Common myeloid progenitor, CD34-positive (primary cell): Measurements from ENCODE around the gene TRIM44.

ENCODE experiments used
- CTCF ChIA-PET: fragments of 350-600 bp; sonication (Branson Sonifier 250); formaldehyde crosslinking; loops from one replicate; lab custom pipeline; 2021; ENCODE audit warnings: antibody characterized with exemption; lab: Charles Lee
- POLR2A ChIA-PET: fragments of 350-600 bp; sonication (Branson Sonifier 250); formaldehyde crosslinking; loops from one replicate; lab custom pipeline; 2021; ENCODE audit warnings: antibody characterized with exemption; lab: Charles Lee
- DNase-seq, 3 donors: peaks; one replicate each; pipeline versions ENCODE4 v3.0.0 to v3.0.0-alpha.2; 2013
- H3K27ac ChIP-seq, 2 experiments: 1 replicate in 1 of 2; 2 replicates in 1 of 2; pipeline ENCODE4 v1.7.0; 2013; ENCODE audit warnings: inconsistent platforms in 2 of 2, low read length in 2 of 2, mild to moderate bottlenecking in 2 of 2, low read depth in 1 of 2, moderate library complexity in 1 of 2; ENCODE audit not compliant: severe bottlenecking in 2 of 2, insufficient read depth in 1 of 2, poor library complexity in 1 of 2
- H3K27me3 ChIP-seq, 5 experiments: replicated peaks in 2 of 5; 1 replicate in 3 of 5; 2 replicates in 2 of 5; pipeline versions ENCODE4 v1.6.1 to v1.7.0; 2013; ENCODE audit warnings: low read length in 4 of 5, mild to moderate bottlenecking in 2 of 5, moderate library complexity in 2 of 5, inconsistent platforms in 1 of 5; ENCODE audit not compliant: insufficient read depth in 5 of 5, control insufficient read depth in 4 of 5
- H3K36me3 ChIP-seq, 4 experiments: 1 replicate in 2 of 4; 2 replicates in 2 of 4; pipeline versions ENCODE4 v1.6.1 to v1.7.0; 2013; ENCODE audit warnings: low read length in 3 of 4, control low read depth in 1 of 4, mild to moderate bottlenecking in 1 of 4; ENCODE audit not compliant: control insufficient read depth in 4 of 4, insufficient read depth in 4 of 4
- H3K4me1 ChIP-seq, 4 experiments: 1 replicate in 3 of 4; 2 replicates in 1 of 4; pipeline versions ENCODE4 v1.6.1 to v1.7.1; 2013; ENCODE audit warnings: low read length in 3 of 4, mild to moderate bottlenecking in 3 of 4, control low read depth in 1 of 4, inconsistent platforms in 1 of 4, moderate library complexity in 1 of 4; ENCODE audit not compliant: control insufficient read depth in 4 of 4, insufficient read depth in 4 of 4; ENCODE audit errors: control extremely low read depth in 1 of 4
- H3K4me3 ChIP-seq, 7 experiments: 1 replicate in 4 of 7; 2 replicates in 3 of 7; pipeline versions ENCODE4 v1.5.1 to v1.7.0; 2013; ENCODE audit warnings: mild to moderate bottlenecking in 7 of 7, low read length in 6 of 7, moderate library complexity in 6 of 7, inconsistent platforms in 2 of 7, low read depth in 2 of 7, control low read depth in 1 of 7; ENCODE audit not compliant: insufficient read depth in 4 of 7, control insufficient read depth in 1 of 7; ENCODE audit errors: extremely low read depth in 1 of 7
- H3K9me3 ChIP-seq, 5 experiments: 1 replicate in 4 of 5; 2 replicates in 1 of 5; pipeline versions ENCODE4 v1.6.1 to v1.7.1; 2013; ENCODE audit warnings: low read length in 4 of 5, mild to moderate bottlenecking in 2 of 5, inconsistent platforms in 1 of 5, low read depth in 1 of 5, moderate library complexity in 1 of 5; ENCODE audit not compliant: control insufficient read depth in 4 of 5, insufficient read depth in 2 of 5; ENCODE audit errors: control extremely low read depth in 1 of 5
- WGBS: methylation state at CpG from one replicate; pipeline ENCODE4 v1.1.5; 2013; ENCODE audit not compliant: insufficient coverage; 5-methylcytosine and 5-hydroxymethylcytosine counted together

The TRIM44 gene

GRCh38 chr11:35735411-35735810 is 72.8 kb downstream of the TRIM44 start:
- H3K4me3 ChIP-seq, result no peak overlapping the region
- no peak for DNase-seq
- peaks cover 14 to 40% (median 29%) of the 10 kb centered on the region in 4 experiments for H3K36me3 ChIP-seq
- 100% methylated on average over 1 of the region's 2 CpGs for WGBS
- no peak overlapping the region for H3K27ac ChIP-seq
- POLR2A ChIA-PET, result no interaction called here
- CTCF ChIA-PET, result no interaction called here
- H3K9me3 ChIP-seq, result peaks cover 0 to 11% (median 2%) of the 10 kb centered on the region in 5 experiments
- H3K27me3 ChIP-seq, result no peaks in the 10 kb centered on the region
- H3K4me1 ChIP-seq, result no peaks in the 10 kb centered on the region

- H3K4me1 ChIP-seq, result no peaks in the 10 kb centered on the region
- H3K36me3 ChIP-seq, result peaks cover 14 to 37% (median 28%) of the 10 kb centered on the region in 4 experiments
- no peaks in the 10 kb centered on the region for H3K27me3 ChIP-seq
- ChIA-PET CTCF (no interaction called here), POLR2A (no interaction called here)
- no peak for DNase-seq
- no peak overlapping the region for H3K27ac ChIP-seq
- H3K4me3 ChIP-seq, result no peak overlapping the region
- peaks cover 0 to 9% (median 2%) of the 10 kb centered on the region in 5 experiments for H3K9me3 ChIP-seq
Measured at GRCh38 chr11:35735903-35736302, 73.3 kb downstream of the TRIM44 start.

GRCh38 chr11:35736952-35737351 is 74.4 kb downstream of the TRIM44 start:
- ChIA-PET POLR2A (no interaction called here), CTCF (no interaction called here)
- no peaks in the 10 kb centered on the region for H3K4me1 ChIP-seq
- peaks cover 0 to 9% (median 2%) of the 10 kb centered on the region in 5 experiments for H3K9me3 ChIP-seq
- H3K27ac ChIP-seq, result no peak overlapping the region
- peaks cover 9 to 43% (median 25%) of the 10 kb centered on the region in 4 experiments for H3K36me3 ChIP-seq
- no peak for DNase-seq
- 100% methylated on average over 2 of the region's 2 CpGs for WGBS
- no peaks in the 10 kb centered on the region for H3K27me3 ChIP-seq
- no peak overlapping the region for H3K4me3 ChIP-seq

DNA sequence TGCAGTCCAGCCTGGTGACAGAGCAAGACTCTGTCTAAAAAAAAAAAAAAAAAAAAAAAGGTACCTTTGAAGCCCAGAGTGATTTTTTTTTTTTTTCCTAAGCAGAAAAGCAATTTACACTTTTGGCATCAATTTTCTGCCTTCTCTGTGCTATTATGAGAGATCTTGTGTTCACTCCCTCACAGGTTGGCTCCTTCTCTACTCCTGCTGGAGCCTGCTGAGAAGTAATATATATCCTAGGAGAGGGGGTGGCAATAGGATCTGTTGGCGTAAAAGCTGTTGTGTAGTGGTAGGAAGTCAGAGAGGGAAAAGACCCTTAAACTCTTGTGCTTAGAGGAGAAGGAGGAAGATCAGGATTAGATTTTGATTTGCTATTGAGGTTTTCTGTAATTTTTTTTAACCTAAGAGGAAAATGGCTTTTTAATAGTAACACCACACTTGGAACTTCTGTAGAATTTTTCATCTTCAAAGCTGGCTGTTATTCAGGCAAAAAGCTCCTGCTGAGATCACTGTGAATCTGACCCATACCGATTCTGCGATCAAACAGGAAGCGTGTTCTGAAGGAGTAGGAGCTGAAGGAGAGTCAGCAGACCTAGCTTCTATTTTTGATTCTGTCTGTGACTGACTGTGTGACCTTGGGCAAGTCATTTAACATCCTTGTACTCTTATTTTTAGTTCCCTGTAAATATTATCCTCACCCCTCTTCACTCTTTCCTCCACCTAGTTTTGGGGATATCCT is 77.7 kb downstream of the TRIM44 start:
- Histone ChIP-seq H3K27ac (no peak overlapping the region), H3K9me3 (no peaks in the 10 kb centered on the region), H3K27me3 (no peaks in the 10 kb centered on the region), H3K4me3 (no peak overlapping the region), H3K36me3 (peaks cover 16 to 33% (median 18%) of the 10 kb centered on the region in 4 experiments), H3K4me1 (no peaks in the 10 kb centered on the region)
- ChIA-PET CTCF (interaction anchor here (1.1 kb wide), 1 partner anchor 82 kb away, joined by 3 read pairs; no protein-coding TSS in a partner anchor), POLR2A (no interaction called here)
- WGBS, result 91% methylated on average over 4 of the region's 4 CpGs
- DNase-seq, result no peak

DNA sequence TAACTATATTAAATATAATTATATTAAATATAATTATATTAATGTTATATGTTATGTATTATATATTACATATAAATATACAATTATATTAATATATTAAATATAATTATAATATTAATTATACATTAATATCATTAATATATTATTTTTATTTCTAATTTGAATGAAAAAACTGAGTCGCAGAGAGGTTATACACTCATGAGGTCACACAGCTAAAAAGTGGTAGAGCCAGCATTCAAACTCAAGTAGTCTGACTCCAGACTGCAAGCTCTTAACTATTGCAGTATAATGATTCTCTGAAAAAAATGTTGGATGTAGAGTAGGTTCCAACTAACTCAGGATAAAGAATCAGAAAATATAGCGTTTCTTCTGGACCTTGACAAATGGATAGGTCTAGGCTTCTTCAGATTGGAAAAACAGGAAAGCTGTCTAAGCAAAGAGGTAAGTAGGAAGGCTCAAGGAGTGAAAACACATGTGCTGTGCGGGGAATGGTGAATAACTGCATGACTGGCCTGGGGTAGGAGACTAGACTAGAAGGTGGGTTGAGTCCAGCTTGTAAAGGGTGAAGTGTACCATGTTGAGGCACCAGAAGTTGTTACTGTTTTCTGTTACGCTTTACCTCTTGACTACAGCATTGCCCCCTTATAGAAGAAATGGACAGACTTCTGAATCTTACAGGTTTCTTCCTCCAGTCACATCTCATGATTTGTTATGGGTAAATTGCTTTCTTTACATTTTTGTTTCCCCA is 80.3 kb downstream of the TRIM44 start:
- CTCF ChIA-PET, result no interaction called here
- Histone ChIP-seq H3K4me3 (no peak overlapping the region), H3K36me3 (peaks cover 6 to 15% (median 12%) of the 10 kb centered on the region in 4 experiments), H3K9me3 (no peaks in the 10 kb centered on the region), H3K27ac (no peak overlapping the region), H3K27me3 (no peaks in the 10 kb centered on the region), H3K4me1 (no peaks in the 10 kb centered on the region)
- POLR2A ChIA-PET, result no interaction called here
- peak in 1 of 3 donors; percentile 10 for DNase-seq
- 100% methylated on average over 3 of the region's 4 CpGs for WGBS

DNA sequence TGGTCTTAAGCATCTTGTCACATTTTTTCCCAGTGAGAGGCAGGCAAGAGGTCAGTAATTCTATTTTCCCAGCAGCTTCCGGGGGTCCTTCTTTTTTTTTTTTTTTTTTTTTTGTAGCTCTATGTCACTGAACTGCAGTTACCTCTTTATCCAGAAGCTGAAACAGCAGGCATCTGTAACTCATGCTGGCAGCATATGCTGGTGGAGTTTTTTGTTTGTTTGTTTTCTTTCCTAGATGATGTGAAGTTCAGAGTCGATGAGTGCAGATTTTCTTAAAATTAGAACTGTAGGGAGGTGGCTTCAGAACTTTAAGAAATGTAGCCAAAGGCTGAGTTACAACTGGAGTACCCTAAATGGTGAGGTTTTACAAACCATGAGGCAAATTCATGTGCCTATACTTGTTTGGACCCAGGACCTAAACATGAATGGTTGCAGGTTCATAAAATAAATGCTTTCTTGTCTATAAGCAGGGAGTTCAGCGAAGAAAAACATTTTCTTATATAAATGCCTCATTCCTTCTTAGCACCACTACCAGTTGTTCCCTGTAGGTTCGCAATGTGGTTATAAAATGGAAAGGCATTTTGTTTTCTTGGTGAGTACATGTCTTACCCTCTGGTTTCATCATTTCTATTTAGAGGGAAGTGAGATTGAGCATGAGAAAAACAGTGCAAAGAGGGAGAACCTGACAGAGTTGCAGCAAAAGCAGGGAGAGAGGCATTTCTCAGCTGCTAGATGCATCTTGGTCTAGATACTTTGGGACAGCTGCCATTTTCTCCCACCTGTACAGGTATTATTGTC is 84.0 kb downstream of the TRIM44 start:
- Histone ChIP-seq H3K27ac (no peak overlapping the region), H3K4me1 (no peaks in the 10 kb centered on the region), H3K4me3 (no peak overlapping the region), H3K27me3 (no peaks in the 10 kb centered on the region), H3K36me3 (peaks cover 2 to 11% (median 3%) of the 10 kb centered on the region in 4 experiments), H3K9me3 (no peaks in the 10 kb centered on the region)
- no peak for DNase-seq
- 83% methylated on average over 1 of the region's 4 CpGs for whole genome bisulfite sequencing
- ChIA-PET POLR2A (no interaction called here), CTCF (interaction anchor here (1.5 kb wide), 1 partner anchor 55 kb away, joined by 4 read pairs; no protein-coding TSS in a partner anchor)
